MM.1S (cell line): Measurements from ENCODE around the gene TAS2R41.

Source experiments
- CTCF ChIP-seq: fragments of 300-600 bp; sonication (generic); IDR thresholded peaks from 2 replicates; pipeline ENCODE4 v1.5.1; 2016; ENCODE audit warnings: antibody characterized with exemption, low read length, mixed read lengths
- EZH2 ChIP-seq: fragments of 300-600 bp; sonication (generic); optimal IDR thresholded peaks from 2 replicates; pipeline ENCODE3; 2017; ENCODE audit warnings: low read depth, mild to moderate bottlenecking, antibody characterized with exemption, low read length, mixed read lengths
- EZH2phosphoT487 ChIP-seq: fragments of 300-600 bp; sonication (generic); IDR thresholded peaks from 2 replicates; pipeline ENCODE4 v1.6.1; 2018; ENCODE audit warnings: antibody characterized with exemption, low read length

GRCh38 chr7:143519411-143520131 is 41.9 kb downstream of the TAS2R41 start:
- TF ChIP-seq CTCF (no peak), EZH2phosphoT487 (no peak), EZH2 (no peak)
